Mesendoderm (in vitro differentiated cells): ENCODE data around the gene TLK1.

Experiments
- DNase-seq: peaks from one replicate; pipeline ENCODE4 v3.0.0; 2013
- H2AK5ac ChIP-seq: 2 replicates; pipeline ENCODE4 v1.6.1; 2013; ENCODE audit warnings: low read length, inconsistent platforms
- H2BK120ac ChIP-seq: 2 replicates; pipeline ENCODE4 v1.6.1; 2013; ENCODE audit warnings: low read depth, mild to moderate bottlenecking, low read length, moderate library complexity, mixed read lengths
- H2BK15ac ChIP-seq: replicated peaks from 2 replicates; pipeline ENCODE4 v1.6.1; 2013; ENCODE audit warnings: low read depth, mild to moderate bottlenecking, moderate library complexity
- H2BK5ac ChIP-seq: 2 replicates; pipeline ENCODE4 v1.6.1; 2013; ENCODE audit warnings: low read length, inconsistent platforms
- H3K18ac ChIP-seq: 2 replicates; pipeline ENCODE4 v1.6.1; 2013; ENCODE audit warnings: mild to moderate bottlenecking, low read length, mixed read lengths
- H3K23ac ChIP-seq: one replicate; pipeline ENCODE4 v1.6.1; 2013; ENCODE audit warnings: low read length
- H3K27ac ChIP-seq: 2 replicates; pipeline ENCODE4 v1.5.1; 2013; ENCODE audit warnings: low read depth, mild to moderate bottlenecking, inconsistent platforms, low read length, moderate library complexity
- H3K27me3 ChIP-seq: 2 replicates; pipeline ENCODE4 v1.6.1; 2013; ENCODE audit warnings: low read length, control low read depth, mild to moderate bottlenecking, inconsistent platforms; ENCODE audit not compliant: insufficient read depth, poor library complexity
- H3K36me3 ChIP-seq: 2 replicates; pipeline ENCODE4 v1.6.1; 2013; ENCODE audit warnings: low read length, inconsistent platforms; ENCODE audit not compliant: control insufficient read depth, insufficient read depth
- H3K4ac ChIP-seq: one replicate; pipeline ENCODE4 v1.6.1; 2013; ENCODE audit warnings: low read depth, mild to moderate bottlenecking, low read length, moderate library complexity
- H3K4me1 ChIP-seq: 2 replicates; pipeline ENCODE4 v1.6.1; 2013; ENCODE audit warnings: low read depth, low read length, inconsistent platforms; ENCODE audit not compliant: control insufficient read depth
- H3K4me2 ChIP-seq: 2 replicates; pipeline ENCODE4 v1.6.1; 2013; ENCODE audit warnings: low read length
- H3K4me3 ChIP-seq: 2 replicates; pipeline ENCODE4 v1.5.1; 2013; ENCODE audit warnings: mild to moderate bottlenecking, low read length
- H3K56ac ChIP-seq: one replicate; pipeline ENCODE4 v1.6.1; 2013; ENCODE audit warnings: low read length
- H3K79me1 ChIP-seq: 2 replicates; pipeline ENCODE4 v1.6.1; 2013; ENCODE audit warnings: low read length, inconsistent platforms
- H3K79me2 ChIP-seq: 2 replicates; pipeline ENCODE4 v1.6.1; 2013; ENCODE audit warnings: mild to moderate bottlenecking, low read length; ENCODE audit not compliant: control insufficient read depth, insufficient read depth
- H3K9ac ChIP-seq: 2 replicates; pipeline ENCODE4 v1.6.1; 2013; ENCODE audit warnings: low read length, inconsistent platforms
- H4K5ac ChIP-seq: one replicate; pipeline ENCODE4 v1.6.1; 2013; ENCODE audit warnings: low read length
- H4K8ac ChIP-seq: one replicate; pipeline ENCODE4 v1.6.1; 2013; ENCODE audit warnings: low read depth, mild to moderate bottlenecking, control low read depth, low read length, moderate library complexity
- WGBS: extraction: QIAGEN DNeasy Blood & Tissue Kit; methylation state at CpG from one replicate; pipeline ENCODE4 v1.1.7; 2013; ENCODE audit warnings: low lambda C conversion rate, missing lambda C conversion rate; ENCODE audit not compliant: insufficient coverage; ENCODE audit errors: extremely low coverage; 5-methylcytosine and 5-hydroxymethylcytosine counted together

TLK1 gene

DNA sequence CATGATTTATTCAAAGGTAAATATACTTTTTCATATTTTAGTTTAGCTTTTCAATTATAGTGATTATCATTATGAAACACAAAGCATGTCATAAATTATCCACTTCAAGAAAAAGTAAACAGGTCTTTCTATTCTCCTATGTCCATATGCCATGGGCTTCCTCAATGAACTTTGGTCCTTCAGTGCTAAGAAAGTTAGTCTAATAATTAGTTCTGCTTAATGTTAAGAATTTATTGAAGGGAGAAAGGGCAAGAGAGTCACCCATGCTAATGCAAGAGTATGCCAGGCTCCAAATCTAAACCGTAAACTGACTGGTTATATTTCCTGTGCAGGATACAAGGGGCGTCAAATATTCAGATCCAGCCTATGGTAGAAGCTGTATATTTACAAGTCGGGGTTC lies 135.5 kb downstream of the TLK1 start:
- Histone ChIP-seq H3K79me2 (no peaks in the 10 kb centered on the region), H3K4me2 (no peak overlapping the region), H3K23ac (no peak overlapping the region), H3K4me1 (no peaks in the 10 kb centered on the region), H3K4ac (no peak overlapping the region), H4K8ac (no peak overlapping the region), H3K56ac (no peak overlapping the region), H4K5ac (no peak overlapping the region), H3K9ac (no peak overlapping the region), H2BK5ac (no peak overlapping the region), H3K4me3 (no peak overlapping the region), H2BK120ac (no peak overlapping the region), H3K36me3 (peaks cover 1% of the 10 kb centered on the region), H3K79me1 (no peaks in the 10 kb centered on the region), H3K27ac (no peak overlapping the region), H3K18ac (no peak overlapping the region), H3K27me3 (no peaks in the 10 kb centered on the region), H2AK5ac (no peak overlapping the region), H2BK15ac (no peak overlapping the region)
- WGBS = no CpG with 5 or more reads among the region's 3 CpGs
- no peak for DNase-seq

DNA sequence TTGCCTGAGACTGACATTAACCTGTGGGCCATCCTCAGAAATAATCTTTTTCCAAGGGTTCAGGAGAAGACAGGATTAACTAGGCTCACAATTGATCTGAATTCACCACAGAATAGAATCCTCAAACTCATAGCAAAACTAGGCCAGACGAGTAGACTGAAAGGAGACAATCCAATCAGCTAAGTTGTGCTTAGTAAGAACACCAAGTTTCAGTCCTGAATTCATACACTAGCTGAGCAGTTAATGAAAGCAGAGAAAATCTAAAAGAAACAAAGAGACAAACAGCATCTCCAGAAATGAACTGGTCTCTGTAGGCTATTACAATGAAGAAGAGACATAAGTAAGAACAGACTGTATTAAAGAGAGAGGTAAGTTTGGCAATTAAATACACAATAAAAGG lies 142.2 kb downstream of the TLK1 start:
- WGBS = no CpG with 5 or more reads among the region's 1 CpG
- H2BK5ac ChIP-seq = no peak overlapping the region
- peak overlapping the region; percentile 39 for H4K8ac ChIP-seq
- H3K4me2 ChIP-seq = no peak overlapping the region
- no peak overlapping the region for H2AK5ac ChIP-seq
- H3K79me2 ChIP-seq = no peaks in the 10 kb centered on the region
- H3K18ac ChIP-seq = no peak overlapping the region
- no peak overlapping the region for H2BK15ac ChIP-seq
- no peak overlapping the region for H4K5ac ChIP-seq
- H3K9ac ChIP-seq = no peak overlapping the region
- H2BK120ac ChIP-seq = no peak overlapping the region
- no peak overlapping the region for H3K27ac ChIP-seq
- H3K4me1 ChIP-seq = no peaks in the 10 kb centered on the region
- H3K4me3 ChIP-seq = no peak overlapping the region
- H3K4ac ChIP-seq = no peak overlapping the region
- no peak overlapping the region for H3K23ac ChIP-seq
- peaks cover 1% of the 10 kb centered on the region for H3K36me3 ChIP-seq
- peaks cover 2% of the 10 kb centered on the region for H3K79me1 ChIP-seq
- no peak for DNase-seq
- no peak overlapping the region for H3K56ac ChIP-seq
- no peaks in the 10 kb centered on the region for H3K27me3 ChIP-seq

DNA sequence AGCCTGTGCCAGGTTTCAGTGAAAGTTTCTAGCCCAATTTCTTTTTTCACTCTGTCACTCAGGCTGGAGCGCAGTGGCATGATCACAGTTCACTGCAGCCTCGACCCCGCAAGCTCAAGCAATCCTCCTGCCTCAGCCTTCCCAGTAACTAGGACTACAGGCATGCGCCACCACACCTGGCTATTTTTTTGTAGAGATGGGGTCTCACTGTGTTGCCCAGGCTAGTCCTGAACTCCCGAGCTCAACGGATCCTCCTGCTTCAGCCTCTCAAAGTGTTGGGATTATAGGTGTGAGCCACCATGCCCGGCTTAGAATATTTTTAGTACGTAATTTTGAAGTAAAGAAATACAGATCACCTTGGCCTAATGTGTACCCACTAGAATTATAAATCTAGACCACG lies 144.6 kb downstream of the TLK1 start:
- Histone ChIP-seq H2BK120ac (no peak overlapping the region), H3K4ac (no peak overlapping the region), H2BK5ac (no peak overlapping the region), H3K27ac (no peak overlapping the region), H3K36me3 (no peaks in the 10 kb centered on the region), H3K9ac (no peak overlapping the region), H3K4me1 (no peaks in the 10 kb centered on the region), H3K18ac (no peak overlapping the region), H2BK15ac (no peak overlapping the region), H3K56ac (no peak overlapping the region), H4K8ac (no peak overlapping the region), H3K79me1 (peaks cover 2% of the 10 kb centered on the region), H2AK5ac (no peak overlapping the region), H4K5ac (no peak overlapping the region), H3K79me2 (no peaks in the 10 kb centered on the region), H3K23ac (no peak overlapping the region), H3K4me3 (no peak overlapping the region), H3K27me3 (no peaks in the 10 kb centered on the region), H3K4me2 (no peak overlapping the region)
- no peak for DNase-seq
- no CpG with 5 or more reads among the region's 9 CpGs for WGBS

DNA sequence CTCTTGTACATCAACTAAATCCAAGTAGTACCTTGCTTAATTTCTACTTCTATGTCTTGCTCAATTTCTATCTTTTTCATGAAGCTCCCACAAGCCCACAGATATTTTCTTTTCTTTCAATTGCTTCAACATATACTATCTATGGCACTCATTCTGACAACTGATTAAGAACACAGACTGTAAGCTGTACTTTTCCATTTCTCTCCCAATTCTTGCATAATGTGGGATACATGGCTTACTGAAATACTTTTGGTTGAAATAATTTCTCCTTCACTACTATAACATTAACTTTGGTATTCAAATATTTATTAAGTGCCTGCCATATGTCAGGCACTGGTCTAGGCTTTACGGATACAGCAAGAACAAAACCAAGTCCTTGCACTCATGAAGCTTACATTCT lies 146.8 kb downstream of the TLK1 start:
- no peak overlapping the region for H2BK15ac ChIP-seq
- H3K27ac ChIP-seq = no peak overlapping the region
- H3K79me2 ChIP-seq = no peaks in the 10 kb centered on the region
- no peak overlapping the region for H3K4ac ChIP-seq
- no peak overlapping the region for H3K4me3 ChIP-seq
- no peak overlapping the region for H3K9ac ChIP-seq
- no peak overlapping the region for H3K23ac ChIP-seq
- no peak overlapping the region for H4K8ac ChIP-seq
- H2AK5ac ChIP-seq = no peak overlapping the region
- no peak overlapping the region for H4K5ac ChIP-seq
- no peak for DNase-seq
- no peaks in the 10 kb centered on the region for H3K36me3 ChIP-seq
- H3K79me1 ChIP-seq = peaks cover 2% of the 10 kb centered on the region
- H3K56ac ChIP-seq = no peak overlapping the region
- no peak overlapping the region for H3K18ac ChIP-seq
- no CpG with 5 or more reads among the region's 1 CpG for WGBS
- no peaks in the 10 kb centered on the region for H3K27me3 ChIP-seq
- no peak overlapping the region for H3K4me2 ChIP-seq
- no peak overlapping the region for H2BK120ac ChIP-seq
- H3K4me1 ChIP-seq = peaks cover 6% of the 10 kb centered on the region
- no peak overlapping the region for H2BK5ac ChIP-seq

DNA sequence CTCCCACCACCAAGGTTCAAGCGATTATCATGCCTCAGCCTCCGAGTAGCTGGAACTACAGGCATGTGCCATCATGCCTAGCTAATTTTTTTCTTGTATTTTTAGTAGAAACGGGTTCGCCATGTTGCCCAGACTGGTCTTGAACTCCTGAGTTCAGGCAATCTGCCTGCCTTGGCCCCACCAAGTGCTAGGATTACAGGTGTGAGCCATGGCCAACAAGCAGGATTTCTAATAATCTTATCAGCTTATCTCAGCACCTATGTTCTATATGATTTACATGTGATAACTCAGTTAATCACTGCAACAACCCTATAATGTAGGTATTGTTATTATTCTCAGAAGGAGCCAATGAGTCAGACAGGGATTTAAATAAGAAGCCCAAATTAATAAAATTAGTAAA lies 151.3 kb downstream of the TLK1 start:
- no peaks in the 10 kb centered on the region for H3K79me2 ChIP-seq
- no peak overlapping the region for H3K4ac ChIP-seq
- H3K27me3 ChIP-seq = no peaks in the 10 kb centered on the region
- no peak overlapping the region for H4K8ac ChIP-seq
- H3K36me3 ChIP-seq = peaks cover 3% of the 10 kb centered on the region
- peak; percentile 58 for DNase-seq
- no peak overlapping the region for H3K4me3 ChIP-seq
- H2AK5ac ChIP-seq = no peak overlapping the region
- WGBS = no CpG with 5 or more reads among the region's 4 CpGs
- no peak overlapping the region for H2BK120ac ChIP-seq
- no peak overlapping the region for H2BK5ac ChIP-seq
- H3K4me2 ChIP-seq = no peak overlapping the region
- no peak overlapping the region for H3K27ac ChIP-seq
- H3K79me1 ChIP-seq = no peaks in the 10 kb centered on the region
- H3K9ac ChIP-seq = no peak overlapping the region
- H3K23ac ChIP-seq = no peak overlapping the region
- H3K18ac ChIP-seq = no peak overlapping the region
- no peak overlapping the region for H4K5ac ChIP-seq
- no peak overlapping the region for H2BK15ac ChIP-seq
- no peak overlapping the region for H3K56ac ChIP-seq
- H3K4me1 ChIP-seq = peaks cover 6% of the 10 kb centered on the region

DNA sequence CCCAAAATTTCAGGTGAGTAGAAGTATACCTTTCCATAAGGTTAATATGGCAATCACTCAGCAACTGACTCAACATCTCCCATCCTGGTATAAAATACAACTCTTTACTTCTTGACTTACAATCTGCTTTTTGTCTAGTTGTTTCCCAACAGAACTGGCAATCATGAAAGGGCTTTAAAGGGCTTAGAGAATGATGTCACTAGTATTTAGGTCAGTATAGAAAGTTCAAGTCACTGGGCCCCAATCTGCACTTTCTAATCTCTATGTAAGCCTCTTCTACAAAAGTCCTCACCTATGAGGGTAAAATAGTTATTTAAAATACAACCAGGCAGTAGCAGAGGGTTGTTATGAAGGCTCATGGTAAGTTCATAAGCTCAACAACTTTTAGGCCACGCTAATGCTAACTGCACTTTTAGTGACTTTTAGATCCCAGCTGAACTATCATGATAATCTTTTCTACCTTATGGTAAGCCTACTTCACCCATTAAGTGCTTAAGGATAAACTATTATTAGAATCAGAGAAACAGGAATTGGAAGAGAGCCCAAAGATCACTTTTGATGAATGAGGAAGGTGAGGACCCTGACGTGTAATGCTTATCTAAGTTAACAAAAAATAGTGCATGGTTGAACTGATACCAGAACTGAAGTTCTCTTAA lies 152.0 kb downstream of the TLK1 start:
- Histone ChIP-seq H3K27ac (no peak overlapping the region), H3K23ac (no peak overlapping the region), H2BK5ac (no peak overlapping the region), H2AK5ac (no peak overlapping the region), H3K4me3 (no peak overlapping the region), H3K36me3 (peaks cover 4% of the 10 kb centered on the region), H2BK15ac (no peak overlapping the region), H3K79me2 (no peaks in the 10 kb centered on the region), H3K79me1 (no peaks in the 10 kb centered on the region), H3K27me3 (no peaks in the 10 kb centered on the region), H3K4me2 (no peak overlapping the region), H3K9ac (no peak overlapping the region), H4K8ac (no peak overlapping the region), H3K4me1 (peaks cover 6% of the 10 kb centered on the region), H3K18ac (no peak overlapping the region), H2BK120ac (no peak overlapping the region), H3K4ac (no peak overlapping the region), H3K56ac (no peak overlapping the region), H4K5ac (no peak overlapping the region)
- no CpG with 5 or more reads among the region's 2 CpGs for WGBS
- no peak for DNase-seq
